H1 (cell line): Measurements from ENCODE around the gene MYO1D. TPM values are rescaled to one million over a fixed set of nuclear protein-coding genes. Genes with fewer than 3 reads are reported as not detected.
A peak's percentile ranks its signal among the peaks of the same experiment; 100 is the strongest.
"Not testable (repeated sequence)": the region's sequence is repeated elsewhere in the genome, so short reads cannot be mapped to it uniquely, and the experiment has no call there.

Source experiments
- CTCF ChIA-PET: fragments of 300-600 bp; sonication (Branson Sonifier 250); formaldehyde crosslinking; loops from one replicate; lab custom pipeline; 2021; ENCODE audit not compliant: partially characterized antibody; lab: Charles Lee
- POLR2A ChIA-PET: fragments of 300-600 bp; sonication (Branson Sonifier 250); formaldehyde crosslinking; loops from one replicate; lab custom pipeline; 2021; ENCODE audit warnings: inconsistent platforms; ENCODE audit not compliant: partially characterized antibody; lab: Charles Lee
- DNase-seq, 2 experiments: peaks; one replicate each; pipeline versions ENCODE4 v3.0.0 to v3.0.0-alpha.2; 2010 to 2022; ENCODE audit warnings: low spot score in 2 of 2, low read depth in 1 of 2, mixed read lengths in 1 of 2
- FAIRE-seq: peaks from 2 replicates; lab custom pipeline; 2011; peaks lifted over from hg19 to GRCh38; lab: Jason Lieb, UNC
- H2AFZ ChIP-seq: 2 replicates; pipeline ENCODE4 v1.8.1; 2012; ENCODE audit warnings: low read length, inconsistent platforms
- H2AK5ac ChIP-seq: 2 replicates; pipeline ENCODE4 v1.6.1; 2013; ENCODE audit warnings: low read depth, low read length
- H2BK120ac ChIP-seq: replicated peaks from 2 replicates; pipeline ENCODE3; 2013; ENCODE audit warnings: low read depth, low read length, inconsistent platforms
- H2BK12ac ChIP-seq: 2 replicates; pipeline ENCODE4 v1.6.1; 2013; ENCODE audit warnings: low read depth, low read length
- H2BK15ac ChIP-seq: 2 replicates; pipeline ENCODE4 v1.6.1; 2013; ENCODE audit warnings: low read length
- H2BK20ac ChIP-seq: 2 replicates; pipeline ENCODE4 v1.6.1; 2013; ENCODE audit warnings: low read length
- H2BK5ac ChIP-seq: 2 replicates; pipeline ENCODE4 v1.6.1; 2013; ENCODE audit warnings: low read depth, low read length
- H3K14ac ChIP-seq: 2 replicates; pipeline ENCODE4 v1.6.1; 2013; ENCODE audit warnings: inconsistent platforms; ENCODE audit not compliant: insufficient read length
- H3K18ac ChIP-seq: 2 replicates; pipeline ENCODE4 v1.6.1; 2013; ENCODE audit warnings: low read length; ENCODE audit errors: extremely low read depth
- H3K23ac ChIP-seq: 2 replicates; pipeline ENCODE4 v1.6.1; 2013; ENCODE audit warnings: inconsistent platforms; ENCODE audit not compliant: insufficient read length
- H3K23me2 ChIP-seq: 2 replicates; pipeline ENCODE4 v1.6.1; 2013; ENCODE audit warnings: low read depth, low read length
- H3K27ac ChIP-seq: 2 replicates; pipeline ENCODE4 v1.6.1; 2011; ENCODE audit warnings: low read depth, low read length, inconsistent platforms
- H3K27me3 ChIP-seq, 4 experiments: replicated peaks in 1 of 4; 1 replicate in 1 of 4; 2 replicates in 3 of 4; pipeline versions ENCODE4 v1.6.1 to v1.8.1; 2011 to 2013; ENCODE audit warnings: low read length in 3 of 4, mild to moderate bottlenecking in 3 of 4, inconsistent platforms in 2 of 4, mixed read lengths in 2 of 4, moderate library complexity in 1 of 4; ENCODE audit not compliant: control insufficient read depth in 3 of 4, insufficient read depth in 3 of 4; ENCODE audit errors: extremely low read depth in 1 of 4
- H3K36me3 ChIP-seq, 4 experiments: 2 replicates each; pipeline versions ENCODE4 v1.6.1 to v1.8.1; 2011 to 2013; ENCODE audit warnings: mild to moderate bottlenecking in 4 of 4, low read length in 3 of 4, moderate library complexity in 2 of 4, control low read depth in 1 of 4, inconsistent platforms in 1 of 4; ENCODE audit not compliant: insufficient read depth in 4 of 4, control insufficient read depth in 2 of 4
- H3K4ac ChIP-seq: replicated peaks from 2 replicates; pipeline ENCODE3; 2013; ENCODE audit warnings: low read length, low read depth, mixed read lengths, inconsistent platforms; ENCODE audit not compliant: insufficient read length
- H3K4me1 ChIP-seq, 4 experiments: replicated peaks in 1 of 4; 1 replicate in 1 of 4; 2 replicates in 3 of 4; pipeline versions ENCODE4 v1.6.1 to v1.8.1; 2011 to 2013; ENCODE audit warnings: low read length in 3 of 4, inconsistent platforms in 2 of 4, mixed read lengths in 1 of 4; ENCODE audit not compliant: insufficient read depth in 4 of 4, control insufficient read depth in 3 of 4
- H3K4me2 ChIP-seq, 2 experiments: 2 replicates each; pipeline versions ENCODE4 v1.6.1 to v1.8.1; 2011 to 2013; ENCODE audit warnings: low read depth in 2 of 2, low read length in 2 of 2, control low read depth in 1 of 2, inconsistent platforms in 1 of 2, mild to moderate bottlenecking in 1 of 2; ENCODE audit not compliant: insufficient read depth in 1 of 2
- H3K4me3 ChIP-seq, 4 experiments: fragments of 200-600, 300-600 bp in 1 of 4; sonication (generic), shearing (Covaris generic), sonication (Bioruptor Twin) in 1 of 4; 2 replicates each; pipeline versions ENCODE4 v1.5.1 to v1.8.1; 2011 to 2016; ENCODE audit warnings: low read length in 4 of 4, low read depth in 3 of 4, control low read depth in 2 of 4, inconsistent platforms in 2 of 4, mild to moderate bottlenecking in 2 of 4, mixed read lengths in 1 of 4, moderate library complexity in 1 of 4; ENCODE audit not compliant: insufficient read depth in 2 of 4; ENCODE audit errors: extremely low read depth in 1 of 4
- H3K56ac ChIP-seq: replicated peaks from 2 replicates; pipeline ENCODE3; 2013; ENCODE audit warnings: low read depth, mild to moderate bottlenecking, mixed read lengths, low read length, inconsistent platforms; ENCODE audit not compliant: insufficient read length
- H3K79me1 ChIP-seq: 2 replicates; pipeline ENCODE4 v1.6.1; 2013; ENCODE audit warnings: low read depth, low read length, control low read depth
- H3K79me2 ChIP-seq, 2 experiments: 2 replicates each; pipeline versions ENCODE4 v1.6.1 to v1.8.1; 2012 to 2013; ENCODE audit warnings: low read length in 2 of 2, mild to moderate bottlenecking in 2 of 2, inconsistent platforms in 1 of 2; ENCODE audit not compliant: insufficient read depth in 2 of 2, control insufficient read depth in 1 of 2
- H3K9ac ChIP-seq, 4 experiments: replicated peaks in 1 of 4; 1 replicate in 1 of 4; 2 replicates in 3 of 4; pipeline versions ENCODE4 v1.6.1 to v1.8.1; 2011 to 2013; ENCODE audit warnings: low read depth in 3 of 4, low read length in 3 of 4, control low read depth in 2 of 4, mild to moderate bottlenecking in 2 of 4, moderate library complexity in 2 of 4, inconsistent platforms in 1 of 4; ENCODE audit errors: extremely low read depth in 1 of 4
- H3K9me3 ChIP-seq, 2 experiments: 2 replicates each; pipeline versions ENCODE4 v1.6.1 to v1.8.1; 2012 to 2013; ENCODE audit warnings: mild to moderate bottlenecking in 2 of 2, moderate library complexity in 2 of 2, control low read depth in 1 of 2, inconsistent platforms in 1 of 2, low read depth in 1 of 2, low read length in 1 of 2, mixed read lengths in 1 of 2; ENCODE audit not compliant: insufficient read depth in 2 of 2
- H4K20me1 ChIP-seq, 2 experiments: replicated peaks in 1 of 2; 2 replicates each; pipeline versions ENCODE3 to v1.8.1; 2011 to 2013; ENCODE audit warnings: inconsistent platforms in 2 of 2, low read length in 2 of 2, mild to moderate bottlenecking in 1 of 2; ENCODE audit not compliant: insufficient read depth in 2 of 2, control insufficient read depth in 1 of 2
- H4K5ac ChIP-seq: 2 replicates; pipeline ENCODE4 v1.6.1; 2013; ENCODE audit warnings: low read length, low read depth, mixed read lengths, inconsistent platforms; ENCODE audit not compliant: insufficient read length
- H4K8ac ChIP-seq: 2 replicates; pipeline ENCODE4 v1.8.0; 2013; ENCODE audit warnings: mild to moderate bottlenecking, moderate library complexity, low read length, inconsistent platforms; ENCODE audit not compliant: insufficient read depth; ENCODE audit errors: extremely low read depth
- H4K91ac ChIP-seq: replicated peaks from 2 replicates; pipeline ENCODE3; 2013; ENCODE audit warnings: low read length, mixed read lengths, inconsistent platforms; ENCODE audit not compliant: insufficient read length
- TAF1 ChIP-seq: IDR thresholded peaks from 2 replicates; pipeline ENCODE4 v1.6.1; 2011; ENCODE audit warnings: mild to moderate bottlenecking, low read depth, low read length
- WGBS, 2 experiments: shearing (Covaris generic) in 1 of 2; methylation state at CpG; one replicate each; pipeline versions ENCODE4 v1.1.6 to v1.1.7; 2013 to 2015; ENCODE audit warnings: low lambda C conversion rate in 2 of 2, mixed read lengths in 2 of 2, inconsistent platforms in 1 of 2, low coverage in 1 of 2, missing lambda C conversion rate in 1 of 2; ENCODE audit not compliant: insufficient replicate concordance in 2 of 2, insufficient coverage in 1 of 2, insufficient read length in 1 of 2; ENCODE audit errors: extremely low coverage in 1 of 2, missing lambda C conversion rate in 1 of 2; 5-methylcytosine and 5-hydroxymethylcytosine counted together
- polyA plus RNA-seq, 7 experiments: library from polyadenylated mRNA; depleted of rRNA in 3 of 7; stranded (reverse) in 5 of 7; unstranded in 2 of 7; fragments of >200 nt in 5 of 7; fragments of 200-250 nt in 2 of 7; gene quantifications; 1 replicate in 5 of 7; 2 replicates in 1 of 7; 4 replicates in 1 of 7; pipeline versions ENCODE4 v1.2.1 to v1.2.3, GENCODE V29; 2011 to 2013; ENCODE audit warnings: missing spikeins in 2 of 7, mixed read lengths in 2 of 7
- total RNA-seq: library from RNA; stranded (reverse); fragmentation: NEBNext Ultra II Directional; extraction: Animal tissue kit (Norgen Biotek cat#: 25700); gene quantifications from 2 replicates; pipeline ENCODE4 v1.2.1, GENCODE V29; 2021

Gene MYO1D
- total and polyA plus RNA-seq, 2 of the 8 experiments (the other 6 are each of a cell fraction or from before 2014, with no cell fraction given), result 6.5 to 25.4 TPM

- not testable (repeated sequence) for H3K23me2 ChIP-seq, H2BK15ac ChIP-seq
Observed at GRCh38 chr17:32821987-32822934, 54.7 kb downstream of the MYO1D start.

More at GRCh38 chr17:32821987-32822934, 54.7 kb downstream of the MYO1D start:
- peak overlapping the region in 1 of 2 experiments; percentile 33; a peak in 1 of 4 replicates for H3K4me2 ChIP-seq
- H3K23ac ChIP-seq, H3K79me2 ChIP-seq, H4K8ac ChIP-seq, H3K4me1 ChIP-seq, H2AFZ ChIP-seq, H2BK20ac ChIP-seq, H2BK120ac ChIP-seq, H4K5ac ChIP-seq, H3K14ac ChIP-seq, H3K27ac ChIP-seq, H3K4ac ChIP-seq, H3K18ac ChIP-seq, H4K20me1 ChIP-seq, H2BK12ac ChIP-seq, H3K27me3 ChIP-seq, H3K36me3 ChIP-seq, H3K9me3 ChIP-seq, H3K56ac ChIP-seq, CTCF ChIA-PET, H3K79me1 ChIP-seq, POLR2A ChIA-PET: not testable (repeated sequence)
- peak overlapping the region in 2 of 4 experiments; percentile 10 to 47; a peak in 2 of 8 replicates for H3K4me3 ChIP-seq
- H3K9ac ChIP-seq, result peak overlapping the region in 1 of 4 experiments; percentile 34; a peak in 1 of 7 replicates
- 49% methylated on average over 25 of the region's 82 CpGs; no CpG with 5 or more reads in 1 of the 2 experiments for WGBS, 2 experiments
- peak; percentile 100 for FAIRE-seq
- 0 out of 2 replicates have a peak, but pooled peaks have one; percentile 24 for TF ChIP-seq TAF1
- TF ChIP-seq, all 59 proteins: peak for 1; not testable (repeated sequence) for 58
- H2AK5ac ChIP-seq, DNase-seq, H4K91ac ChIP-seq, H2BK5ac ChIP-seq: not testable (repeated sequence)
